OCI-LY7 (cell line): ENCODE measurements around the gene SLFN14. TPM values are rescaled to one million over a fixed set of nuclear protein-coding genes. Genes with fewer than 3 reads are reported as not detected.

Experiments used
- BruUV-seq: library from RNA; stranded (reverse); fragments of 400-500 nt; replicated peaks from 2 replicates; lab custom pipeline; 2021; lab: Mats Ljungman, UMichigan
- CTCF ChIA-PET: fragments of 300-600 bp; sonication (Branson Sonifier 250); formaldehyde crosslinking; loops from one replicate; lab custom pipeline; 2022; ENCODE audit warnings: antibody characterized with exemption; ENCODE audit not compliant: unreplicated experiment; lab: Charles Lee
- POLR2A ChIA-PET: fragments of 300-600 bp; sonication (Branson Sonifier 250); formaldehyde crosslinking; loops from one replicate; lab custom pipeline; 2022; ENCODE audit warnings: antibody characterized with exemption; lab: Charles Lee
- DNase-seq: peaks from one replicate; pipeline ENCODE4 v3.0.0-alpha.2; 2015; ENCODE audit warnings: low spot score
- H2AFZ ChIP-seq: fragments of 200-600 bp; sonication (generic), shearing (Covaris generic); 2 replicates; pipeline ENCODE4 v1.6.1; 2014; ENCODE audit warnings: mild to moderate bottlenecking, antibody characterized with exemption, low read length, moderate library complexity
- H3K27ac ChIP-seq: fragments of 200-600 bp; sonication (generic); 2 replicates; pipeline ENCODE4 v1.5.1; 2014; ENCODE audit warnings: mixed run types, low read depth, mild to moderate bottlenecking, moderate library complexity, low read length, inconsistent platforms; ENCODE audit not compliant: poor library complexity, severe bottlenecking
- H3K36me3 ChIP-seq: fragments of 200-600 bp; sonication (generic); 2 replicates; pipeline ENCODE4 v1.6.1; 2014; ENCODE audit warnings: mild to moderate bottlenecking, antibody characterized with exemption, low read length, moderate library complexity, mixed read lengths; ENCODE audit not compliant: insufficient read depth
- H3K4me1 ChIP-seq: fragments of 200-600 bp; sonication (generic); 2 replicates; pipeline ENCODE4 v1.5.1; 2014; ENCODE audit warnings: mild to moderate bottlenecking, low read length; ENCODE audit not compliant: insufficient read depth, poor library complexity, severe bottlenecking
- H3K4me2 ChIP-seq: fragments of 200-600 bp; sonication (generic); 2 replicates; pipeline ENCODE4 v1.6.1; 2014; ENCODE audit warnings: mild to moderate bottlenecking, low read length
- H3K4me3 ChIP-seq: fragments of 200-600 bp; sonication (generic); 2 replicates; pipeline ENCODE4 v1.5.1; 2014; ENCODE audit warnings: mild to moderate bottlenecking, low read depth, low read length; ENCODE audit not compliant: poor library complexity, severe bottlenecking
- H3K79me2 ChIP-seq: fragments of 200-600 bp; sonication (generic); 2 replicates; pipeline ENCODE4 v1.6.1; 2016; ENCODE audit warnings: low read depth, mild to moderate bottlenecking, low read length, moderate library complexity, mixed read lengths; ENCODE audit not compliant: insufficient read depth
- H3K9me2 ChIP-seq: fragments of 200-600 bp; sonication (generic); 2 replicates; pipeline ENCODE4 v1.6.1; 2016; ENCODE audit warnings: mild to moderate bottlenecking, low read length, mixed read lengths; ENCODE audit not compliant: insufficient read depth
- H3K9me3 ChIP-seq: fragments of 200-600 bp; sonication (generic); 2 replicates; pipeline ENCODE4 v1.6.1; 2014; ENCODE audit warnings: mild to moderate bottlenecking, mixed run types, low read length, mixed read lengths
- H4K20me1 ChIP-seq: fragments of 200-600 bp; sonication (generic); 2 replicates; pipeline ENCODE4 v1.6.1; 2014; ENCODE audit warnings: mild to moderate bottlenecking, antibody characterized with exemption, low read length, moderate library complexity, mixed read lengths; ENCODE audit not compliant: insufficient read depth
- EZH2phosphoT487 ChIP-seq: fragments of 200-600 bp; sonication (generic); IDR thresholded peaks from 2 replicates; pipeline ENCODE4 v1.6.1; 2018; ENCODE audit warnings: low read depth, borderline replicate concordance, mild to moderate bottlenecking, mixed run types, antibody characterized with exemption, low read length, moderate library complexity, mixed read lengths
- intact Hi-C: fragments of 100-400 bp; cut with micrococcal nuclease; formaldehyde crosslinking; loops from one replicate; pipeline ENCODE4 v1.10.0; 2022; ENCODE audit not compliant: unreplicated experiment
- total RNA-seq, 2 experiments: library from RNA; depleted of rRNA in 1 of 2; stranded (reverse); fragments of >200 nt in 1 of 2; shearing (Covaris generic) in 1 of 2; gene quantifications; 2 replicates each; pipeline ENCODE4 v1.2.3, GENCODE V29; 2014 to 2022
- TF ChIP-seq, protein P1 (sequence below): fragments of 200-600 bp; sonication (generic); conservative IDR thresholded peaks from 2 replicates; pipeline ENCODE4 v1.5.1; 2014; ENCODE audit warnings: mild to moderate bottlenecking, antibody characterized with exemption, low read length, moderate library complexity, mixed read lengths

SLFN14 gene
- total RNA-seq, 2 experiments from 2014 or later: not detected

DNA sequence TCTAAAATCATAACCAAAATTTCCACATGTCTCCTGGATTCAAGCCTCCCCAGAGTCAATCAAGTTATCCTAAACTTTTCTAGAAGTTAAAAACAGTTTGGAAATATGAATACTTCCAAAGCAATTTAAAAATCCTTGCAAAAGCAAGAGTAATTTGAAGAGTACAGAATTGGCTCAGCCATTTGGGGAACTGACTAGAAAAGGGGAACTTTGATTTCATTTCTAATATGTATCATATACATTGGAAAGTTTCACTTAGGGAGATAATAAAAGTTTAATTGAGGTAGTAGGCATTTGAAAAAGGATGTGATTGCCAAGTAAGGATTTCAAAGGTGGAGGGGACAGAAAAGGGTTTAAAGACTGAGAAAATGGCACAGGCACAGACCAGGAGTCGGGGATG lies 14.1 kb downstream of the SLFN14 start:
- H3K4me1 ChIP-seq: no peaks in the 10 kb centered on the region
- no peaks in the 10 kb centered on the region for H3K79me2 ChIP-seq
- no peaks in the 10 kb centered on the region for H3K9me2 ChIP-seq
- CTCF ChIA-PET: no interaction called here
- H3K27ac ChIP-seq: no peak overlapping the region
- POLR2A ChIA-PET: no interaction called here
- no TSS peak for BruUV-seq
- H3K4me2 ChIP-seq: no peak overlapping the region
- no peaks in the 10 kb centered on the region for H3K36me3 ChIP-seq
- H3K4me3 ChIP-seq: no peak overlapping the region
- intact Hi-C loops: no loop called here
- no peaks in the 10 kb centered on the region for H4K20me1 ChIP-seq
- DNase-seq: no peak
- TF ChIP-seq, protein P1, sequence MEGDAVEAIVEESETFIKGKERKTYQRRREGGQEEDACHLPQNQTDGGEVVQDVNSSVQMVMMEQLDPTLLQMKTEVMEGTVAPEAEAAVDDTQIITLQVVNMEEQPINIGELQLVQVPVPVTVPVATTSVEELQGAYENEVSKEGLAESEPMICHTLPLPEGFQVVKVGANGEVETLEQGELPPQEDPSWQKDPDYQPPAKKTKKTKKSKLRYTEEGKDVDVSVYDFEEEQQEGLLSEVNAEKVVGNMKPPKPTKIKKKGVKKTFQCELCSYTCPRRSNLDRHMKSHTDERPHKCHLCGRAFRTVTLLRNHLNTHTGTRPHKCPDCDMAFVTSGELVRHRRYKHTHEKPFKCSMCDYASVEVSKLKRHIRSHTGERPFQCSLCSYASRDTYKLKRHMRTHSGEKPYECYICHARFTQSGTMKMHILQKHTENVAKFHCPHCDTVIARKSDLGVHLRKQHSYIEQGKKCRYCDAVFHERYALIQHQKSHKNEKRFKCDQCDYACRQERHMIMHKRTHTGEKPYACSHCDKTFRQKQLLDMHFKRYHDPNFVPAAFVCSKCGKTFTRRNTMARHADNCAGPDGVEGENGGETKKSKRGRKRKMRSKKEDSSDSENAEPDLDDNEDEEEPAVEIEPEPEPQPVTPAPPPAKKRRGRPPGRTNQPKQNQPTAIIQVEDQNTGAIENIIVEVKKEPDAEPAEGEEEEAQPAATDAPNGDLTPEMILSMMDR: no peak
- TF ChIP-seq EZH2phosphoT487: no peak
- H3K9me3 ChIP-seq: no peaks in the 10 kb centered on the region
- no peak overlapping the region for H2AFZ ChIP-seq

- Histone ChIP-seq H2AFZ (no peak overlapping the region), H3K4me3 (no peak overlapping the region), H3K36me3 (no peaks in the 10 kb centered on the region), H3K4me2 (no peak overlapping the region), H3K4me1 (peaks cover 12% of the 10 kb centered on the region), H3K79me2 (no peaks in the 10 kb centered on the region), H4K20me1 (no peaks in the 10 kb centered on the region), H3K27ac (no peak overlapping the region), H3K9me2 (no peaks in the 10 kb centered on the region), H3K9me3 (no peaks in the 10 kb centered on the region)
- BruUV-seq: no TSS peak
- intact Hi-C loops: no loop called here
- no peak for DNase-seq
- no peak for TF ChIP-seq EZH2phosphoT487
- TF ChIP-seq, protein P1: no peak
- ChIA-PET CTCF (no interaction called here), POLR2A (interaction anchor here (1.0 kb wide), 1 partner anchor 8 kb away, joined by 4 read pairs; no protein-coding TSS in a partner anchor)
These were observed 15.5 kb downstream of the SLFN14 start for GRCh38 chr17:35545150-35545549.

GRCh38 chr17:35543856-35544255 lies 16.8 kb downstream of the SLFN14 start:
- Histone ChIP-seq H3K4me1 (peaks cover 19% of the 10 kb centered on the region), H3K4me2 (no peak overlapping the region), H3K4me3 (no peak overlapping the region), H3K9me2 (no peaks in the 10 kb centered on the region), H3K79me2 (no peaks in the 10 kb centered on the region), H3K27ac (no peak overlapping the region), H3K9me3 (no peaks in the 10 kb centered on the region), H4K20me1 (no peaks in the 10 kb centered on the region), H3K36me3 (no peaks in the 10 kb centered on the region), H2AFZ (no peak overlapping the region)
- intact Hi-C loops: loop anchor here (5.0 kb wide), 1 partner anchor 203 kb away; no protein-coding TSS in a partner anchor
- CTCF ChIA-PET: no interaction called here
- DNase-seq: no peak
- BruUV-seq: no TSS peak
- TF ChIP-seq, protein P1: no peak
- TF ChIP-seq EZH2phosphoT487: no peak
- POLR2A ChIA-PET: no interaction called here
